HCT116 (cell line): ENCODE measurements around the gene TBCC. TPM values are rescaled to one million over a fixed set of nuclear protein-coding genes. Genes with fewer than 3 reads are reported as not detected.

Experiments used
- ATAC-seq: fragments of 200-7000 bp; cut with Tn5 transposase; 2 replicates; pipeline ENCODE4 v1.9.1; 2020; ENCODE audit warnings: mild to moderate bottlenecking, moderate library complexity
- BruUV-seq: library from RNA; stranded (reverse); fragments of 400-500 nt; replicated peaks from 2 replicates; lab custom pipeline; 2021; lab: Mats Ljungman, UMichigan
- CTCF ChIA-PET: fragments of 300-600 bp; sonication (Branson Sonifier 250); formaldehyde crosslinking; loops from one replicate; lab custom pipeline; 2021; ENCODE audit warnings: antibody characterized with exemption; lab: Charles Lee
- POLR2A ChIA-PET: fragments of 300-600, 350-600 bp; sonication (Branson Sonifier 250); formaldehyde crosslinking; loops from one replicate; lab custom pipeline; 2021; ENCODE audit warnings: antibody characterized with exemption; lab: Charles Lee
- RAD21 ChIA-PET, 2 experiments: fragments of 300-600 bp; sonication (Branson Sonifier 250); formaldehyde crosslinking; loops; one replicate each; lab custom pipeline; 2023; ENCODE audit warnings: low total read pairs in 2 of 2; ENCODE audit not compliant: uncharacterized antibody in 2 of 2, unreplicated experiment in 2 of 2, low non-redundant PET in 1 of 2; lab: Charles Lee
- DNase-seq: peaks from one replicate; pipeline ENCODE4 v3.0.0-alpha.2; 2010; ENCODE audit warnings: low read depth, low spot score
- H2AFZ ChIP-seq: fragments of 200-600 bp; shearing (Covaris generic), sonication (generic); 2 replicates; pipeline ENCODE4 v1.6.1; 2017; ENCODE audit warnings: low read depth, mixed run types, mixed read lengths, antibody characterized with exemption, low read length; ENCODE audit not compliant: poor library complexity, severe bottlenecking
- H3K27ac ChIP-seq: 2 replicates; pipeline ENCODE4 v1.5.1; 2012; ENCODE audit warnings: low read depth, low read length
- H3K27me3 ChIP-seq: fragments of 200-600 bp; sonication (generic); 2 replicates; pipeline ENCODE4 v1.6.1; 2016; ENCODE audit warnings: mixed run types, low read length, mixed read lengths; ENCODE audit not compliant: insufficient read depth
- H3K36me3 ChIP-seq, 2 experiments: fragments of 200-500 bp in 1 of 2; fragments of 200-600 bp in 1 of 2; sonication (Bioruptor generic) in 1 of 2; sonication (generic) in 1 of 2; 2 replicates each; pipeline versions ENCODE4 v1.5.1 to v1.6.1; 2014 to 2016; ENCODE audit warnings: low read length in 2 of 2, inconsistent platforms in 1 of 2, mixed read lengths in 1 of 2, mixed run types in 1 of 2; ENCODE audit not compliant: insufficient read depth in 2 of 2, control insufficient read depth in 1 of 2
- H3K4me1 ChIP-seq, 2 experiments: fragments of 200-600 bp in 1 of 2; sonication (generic) in 1 of 2; 2 replicates each; pipeline versions ENCODE4 v1.5.1 to v1.6.1; 2012 to 2017; ENCODE audit warnings: low read length in 2 of 2, inconsistent platforms in 1 of 2, mild to moderate bottlenecking in 1 of 2, mixed read lengths in 1 of 2, mixed run types in 1 of 2, moderate library complexity in 1 of 2; ENCODE audit not compliant: insufficient read depth in 2 of 2, control insufficient read depth in 1 of 2
- H3K4me2 ChIP-seq: fragments of 200-600 bp; sonication (generic); 2 replicates; pipeline ENCODE4 v1.6.1; 2017; ENCODE audit warnings: mixed run types, low read length, mixed read lengths
- H3K4me3 ChIP-seq, 2 experiments: fragments of 200-600 bp in 1 of 2; sonication (generic) in 1 of 2; replicated peaks in 1 of 2; 2 replicates each; pipeline ENCODE4 v1.5.1; 2011 to 2016; ENCODE audit warnings: low read length in 2 of 2, control low read depth in 1 of 2, low read depth in 1 of 2, mild to moderate bottlenecking in 1 of 2, mixed read lengths in 1 of 2, mixed run types in 1 of 2
- H3K79me2 ChIP-seq: fragments of 200-600 bp; sonication (generic); 2 replicates; pipeline ENCODE4 v1.6.1; 2017; ENCODE audit warnings: mild to moderate bottlenecking, mixed run types, low read length, moderate library complexity, mixed read lengths; ENCODE audit not compliant: insufficient read depth
- H3K9ac ChIP-seq: fragments of 200-600 bp; sonication (generic); 2 replicates; pipeline ENCODE4 v1.6.1; 2016; ENCODE audit warnings: low read length, mixed read lengths
- H3K9me2 ChIP-seq: fragments of 200-600 bp; sonication (generic), shearing (Covaris generic); 2 replicates; pipeline ENCODE4 v1.6.1; 2017; ENCODE audit warnings: mixed run types, mild to moderate bottlenecking, moderate library complexity; ENCODE audit not compliant: insufficient read depth
- H3K9me3 ChIP-seq, 2 experiments: fragments of 200-500 bp in 1 of 2; fragments of 200-600 bp in 1 of 2; sonication (Bioruptor generic) in 1 of 2; sonication (generic) in 1 of 2; 2 replicates each; pipeline ENCODE4 v1.6.1; 2014 to 2017; ENCODE audit warnings: low read length in 2 of 2, mixed read lengths in 2 of 2, inconsistent platforms in 1 of 2, low read depth in 1 of 2, mild to moderate bottlenecking in 1 of 2, mixed run types in 1 of 2, moderate library complexity in 1 of 2; ENCODE audit not compliant: control insufficient read depth in 1 of 2, insufficient read depth in 1 of 2
- H4K20me1 ChIP-seq: fragments of 200-600 bp; sonication (generic), shearing (Covaris generic); 2 replicates; pipeline ENCODE4 v1.6.1; 2017; ENCODE audit warnings: mixed run types, mild to moderate bottlenecking, moderate library complexity; ENCODE audit not compliant: insufficient read depth
- ATF3 ChIP-seq: IDR thresholded peaks from 2 replicates; pipeline ENCODE4 v1.6.1; 2012
- CBX3 ChIP-seq: IDR thresholded peaks from 2 replicates; pipeline ENCODE4 v1.6.1; 2012; ENCODE audit warnings: low read depth
- CTCF ChIP-seq, 3 experiments: fragments of 200-600 bp in 1 of 3; sonication (generic) in 1 of 3; IDR thresholded peaks in 2 of 3; conservative IDR thresholded peaks in 1 of 3; 2 replicates each; pipeline ENCODE4 v1.5.1; 2012 to 2017; ENCODE audit warnings: low read depth in 2 of 3, low read length in 2 of 3, antibody characterized with exemption in 1 of 3, borderline replicate concordance in 1 of 3, control low read depth in 1 of 3, mild to moderate bottlenecking in 1 of 3, mixed read lengths in 1 of 3, mixed run types in 1 of 3, moderate library complexity in 1 of 3; ENCODE audit not compliant: insufficient read depth in 1 of 3
- EGR1 ChIP-seq: IDR thresholded peaks from 2 replicates; pipeline ENCODE4 v1.6.1; 2012; ENCODE audit warnings: low read depth
- ELF1 ChIP-seq: IDR thresholded peaks from 2 replicates; pipeline ENCODE4 v1.6.1; 2012; ENCODE audit warnings: low read depth, borderline replicate concordance
- EZH2phosphoT487 ChIP-seq: fragments of 200-600 bp; IDR thresholded peaks from 2 replicates; pipeline ENCODE4 v1.6.1; 2018; ENCODE audit warnings: antibody characterized with exemption, borderline replicate concordance
- FOSL1 ChIP-seq: IDR thresholded peaks from 2 replicates; pipeline ENCODE4 v1.6.1; 2012; ENCODE audit warnings: low read depth
- JUND ChIP-seq: IDR thresholded peaks from 2 replicates; pipeline ENCODE4 v1.6.1; 2012
- MAX ChIP-seq: IDR thresholded peaks from 2 replicates; pipeline ENCODE4 v1.6.1; 2012
- POLR2A ChIP-seq: IDR thresholded peaks from 2 replicates; pipeline ENCODE4 v1.7.0; 2011; ENCODE audit warnings: borderline replicate concordance; ENCODE audit not compliant: insufficient read depth, insufficient read length; ENCODE audit errors: extremely low read depth
- POLR2AphosphoS5 ChIP-seq: IDR thresholded peaks from 2 replicates; pipeline ENCODE4 v1.6.1; 2011; ENCODE audit warnings: mild to moderate bottlenecking, low read depth, low read length, moderate library complexity
- REST ChIP-seq: IDR thresholded peaks from 2 replicates; pipeline ENCODE4 v1.6.1; 2012; ENCODE audit warnings: low read depth
- SIN3A ChIP-seq: IDR thresholded peaks from 2 replicates; pipeline ENCODE4 v1.6.1; 2012; ENCODE audit warnings: low read depth
- SP1 ChIP-seq: IDR thresholded peaks from 2 replicates; pipeline ENCODE4 v1.6.1; 2012; ENCODE audit warnings: low read depth
- SRF ChIP-seq: IDR thresholded peaks from 2 replicates; pipeline ENCODE4 v1.6.1; 2012; ENCODE audit warnings: low read depth
- TCF7L2 ChIP-seq: IDR thresholded peaks from 2 replicates; pipeline ENCODE4 v1.7.0; 2011; ENCODE audit warnings: borderline replicate concordance, inconsistent platforms; ENCODE audit not compliant: insufficient read depth, insufficient read length; ENCODE audit errors: extremely low read depth
- ZBTB33 ChIP-seq: IDR thresholded peaks from 2 replicates; pipeline ENCODE4 v1.6.1; 2011; ENCODE audit warnings: mild to moderate bottlenecking, low read length, moderate library complexity; ENCODE audit not compliant: insufficient replicate concordance; ENCODE audit errors: extremely low read depth
- ZFX ChIP-seq: fragments of 450-650 bp; IDR thresholded peaks from 2 replicates; pipeline ENCODE4 v1.6.1; 2017
- ZNF274 ChIP-seq: fragments of 200-500 bp; sonication (Bioruptor generic); IDR thresholded peaks from 2 replicates; pipeline ENCODE4 v1.6.1; 2014; ENCODE audit warnings: mild to moderate bottlenecking, low read depth, low read length, inconsistent platforms
- intact Hi-C: fragments of 100-400 bp; cut with micrococcal nuclease; formaldehyde crosslinking; loops from 2 replicates; pipeline ENCODE4 v1.10.0; 2022
- total RNA-seq: library from RNA; stranded (reverse); gene quantifications from one replicate; pipeline ENCODE4 v1.2.1, GENCODE V29; 2021; ENCODE audit not compliant: unreplicated experiment

The TBCC gene
- total RNA-seq, 1 experiment from 2014 or later, result 17.1 TPM

- Histone ChIP-seq H3K9ac (no peak overlapping the region), H3K36me3 (no peaks in the 10 kb centered on the region), H3K4me2 (no peak overlapping the region), H3K4me1 (peaks cover 4 to 9% of the 10 kb centered on the region in 2 experiments; a peak in 3 of 4 replicates), H2AFZ (no peak overlapping the region), H3K27me3 (no peaks in the 10 kb centered on the region), H3K79me2 (no peaks in the 10 kb centered on the region), H3K9me3 (no peaks in the 10 kb centered on the region), H3K27ac (no peak overlapping the region), H4K20me1 (no peaks in the 10 kb centered on the region), H3K9me2 (no peaks in the 10 kb centered on the region), H3K4me3 (no peak overlapping the region)
- ATAC-seq, result no peak
- DNase-seq, result no peak
- intact Hi-C loops, result loop anchor here (5.0 to 10.0 kb wide), 2 partner anchors 150 to 653 kb away; partner anchors contain the start of gene RPL7L1
- TF ChIP-seq POLR2AphosphoS5 (no peak), JUND (no peak), SP1 (no peak), ZBTB33 (no peak), MAX (no peak), CTCF (IDR thresholded peaks at IDR 0.05 in 2 of 3, conservative IDR thresholded peaks at IDR 0.05 in 1 of 3; ENCODE audit: borderline replicate concordance in 1 of 3, insufficient read depth in 1 of 3, low read depth in 2 of 3, low read length in 2 of 3) (no peak), ZFX (no peak), ATF3 (no peak), EGR1 (no peak), REST (no peak), ZNF274 (no peak), SRF (no peak), TCF7L2 (no peak), POLR2A (no peak), ELF1 (no peak), FOSL1 (no peak), SIN3A (no peak), CBX3 (no peak), EZH2phosphoT487 (no peak)
- RAD21 ChIA-PET, result no interaction called here
- POLR2A ChIA-PET, result no interaction called here
- CTCF ChIA-PET, result interaction anchor here (0.9 to 3.8 kb wide), 2 partner anchors 19 to 65 kb away, joined by 3 to 38 read pairs; partner anchors contain the start of gene TBCC
- BruUV-seq, result no TSS peak
Measured at GRCh38 chr6:42727627-42728026, 18.3 kb downstream of the TBCC start.
